GM23338 (cell line): Measurements from ENCODE around the gene MFAP4. TPM values are rescaled to one million over a fixed set of nuclear protein-coding genes. Genes with fewer than 3 reads are reported as not detected.

ENCODE experiments used
- ATAC-seq: fragments of 200-7000 bp; cut with Tn5 transposase; 3 replicates; pipeline ENCODE4 v1.9.1; 2020
- DNase-seq: peaks from one replicate; pipeline ENCODE4 v3.0.0-alpha.2; 2015; ENCODE audit warnings: low spot score
- H2AFZ ChIP-seq: fragments of 200-600 bp; sonication (generic); 2 replicates; pipeline ENCODE4 v1.8.0; 2016; ENCODE audit warnings: antibody characterized with exemption, mild to moderate bottlenecking, moderate library complexity
- H3F3A ChIP-seq: fragments of 200-600 bp; sonication (generic); replicated peaks from 2 replicates; pipeline ENCODE4 v1.8.0; 2017; ENCODE audit warnings: antibody characterized with exemption, mixed run types, low read depth
- H3K27ac ChIP-seq: fragments of 200-600 bp; sonication (generic); 2 replicates; pipeline ENCODE4 v1.6.1; 2016; ENCODE audit warnings: low read depth
- H3K27me3 ChIP-seq: fragments of 200-600 bp; sonication (generic); 2 replicates; pipeline ENCODE4 v1.8.0; 2016; ENCODE audit warnings: mild to moderate bottlenecking, mixed run types, moderate library complexity; ENCODE audit not compliant: insufficient read depth
- H3K36me3 ChIP-seq: fragments of 200-600 bp; sonication (generic); 2 replicates; pipeline ENCODE4 v1.8.0; 2016; ENCODE audit warnings: mild to moderate bottlenecking; ENCODE audit not compliant: insufficient read depth
- H3K4me1 ChIP-seq: fragments of 200-600 bp; sonication (generic); 2 replicates; pipeline ENCODE4 v1.8.0; 2016; ENCODE audit warnings: mild to moderate bottlenecking, moderate library complexity; ENCODE audit not compliant: insufficient read depth
- H3K4me2 ChIP-seq: fragments of 200-600 bp; sonication (generic); 2 replicates; pipeline ENCODE4 v1.7.1; 2017; ENCODE audit warnings: mixed run types
- H3K4me3 ChIP-seq: fragments of 200-600 bp; sonication (generic); 2 replicates; pipeline ENCODE4 v1.6.1; 2016; ENCODE audit warnings: mixed run types
- H3K79me2 ChIP-seq: fragments of 200-600 bp; sonication (generic); replicated peaks from 2 replicates; pipeline ENCODE4 v1.8.0; 2017; ENCODE audit warnings: mild to moderate bottlenecking; ENCODE audit not compliant: insufficient read depth
- H3K9me2 ChIP-seq: fragments of 200-600 bp; sonication (generic); 2 replicates; pipeline ENCODE4 v1.8.0; 2017; ENCODE audit not compliant: insufficient read depth
- H4K20me1 ChIP-seq: fragments of 200-600 bp; sonication (generic); replicated peaks from 2 replicates; pipeline ENCODE4 v1.8.0; 2017; ENCODE audit warnings: mild to moderate bottlenecking; ENCODE audit not compliant: insufficient read depth
- H3K27ac Mint-ChIP-seq: 2 replicates; pipeline ENCODE4 v1.8.0; 2020; ENCODE audit warnings: inconsistent platforms, mild to moderate bottlenecking, moderate library complexity, mixed read lengths
- H3K27me3 Mint-ChIP-seq: 3 replicates; pipeline ENCODE4 v1.8.0; 2022; ENCODE audit warnings: low read depth, mild to moderate bottlenecking, moderate library complexity, mixed read lengths, inconsistent platforms; ENCODE audit not compliant: insufficient read depth, poor library complexity
- H3K36me3 Mint-ChIP-seq: 3 replicates; pipeline ENCODE4 v1.8.0; 2021; ENCODE audit warnings: low read depth, mild to moderate bottlenecking, inconsistent platforms, moderate library complexity, mixed read lengths
- H3K4me1 Mint-ChIP-seq: 3 replicates; pipeline ENCODE4 v1.8.0; 2020; ENCODE audit warnings: mild to moderate bottlenecking, inconsistent platforms, mixed read lengths
- H3K4me3 Mint-ChIP-seq: 3 replicates; pipeline ENCODE4 v1.8.0; 2021; ENCODE audit warnings: moderate library complexity, mild to moderate bottlenecking, inconsistent platforms, mixed read lengths
- H3K9me3 Mint-ChIP-seq: 3 replicates; pipeline ENCODE4 v1.8.0; 2020; ENCODE audit warnings: moderate library complexity, mild to moderate bottlenecking, inconsistent platforms, mixed read lengths
- CREB1 ChIP-seq: fragments of 250-450 bp; sonication (Bioruptor Pico); IDR thresholded peaks from 2 replicates; pipeline ENCODE4 v1.5.0; 2020; ENCODE audit warnings: low read depth, mild to moderate bottlenecking, moderate library complexity
- EZH2 ChIP-seq: fragments of 200-600 bp; sonication (generic); IDR thresholded peaks from one replicate; pipeline ENCODE4 v1.8.0; 2017; ENCODE audit warnings: antibody characterized with exemption, mild to moderate bottlenecking, low read depth; ENCODE audit not compliant: unreplicated experiment
- EZH2phosphoT487 ChIP-seq: fragments of 200-600 bp; sonication (generic); IDR thresholded peaks from one replicate; pipeline ENCODE4 v1.8.1; 2018; ENCODE audit warnings: antibody characterized with exemption; ENCODE audit not compliant: unreplicated experiment
- JUNB ChIP-seq: IDR thresholded peaks from one replicate; pipeline ENCODE4 v1.6.1; 2016; ENCODE audit warnings: antibody characterized with exemption; ENCODE audit not compliant: unreplicated experiment
- NANOG ChIP-seq: IDR thresholded peaks from 2 replicates; pipeline ENCODE4 v1.6.1; 2016; ENCODE audit warnings: antibody characterized with exemption, borderline replicate concordance
- POLR2AphosphoS5 ChIP-seq: IDR thresholded peaks from 2 replicates; pipeline ENCODE4 v1.6.1; 2016; ENCODE audit warnings: antibody characterized with exemption, low read depth
- STAT1 ChIP-seq: IDR thresholded peaks from one replicate; pipeline ENCODE4 v1.6.1; 2016; ENCODE audit warnings: antibody characterized with exemption; ENCODE audit not compliant: unreplicated experiment
- ZNF114 ChIP-seq: fragments of 250-450 bp; sonication (Bioruptor Pico); IDR thresholded peaks from 2 replicates; pipeline ENCODE4 v1.5.0; 2020; ENCODE audit warnings: mild to moderate bottlenecking, moderate library complexity
- ZNF331 ChIP-seq: fragments of 250-450 bp; sonication (Bioruptor Pico); IDR thresholded peaks from 2 replicates; pipeline ENCODE4 v1.5.0; 2020; ENCODE audit warnings: low read depth, mild to moderate bottlenecking, moderate library complexity
- polyA plus RNA-seq: library from polyadenylated mRNA; unstranded; fragments of >200 nt; fragmentation: Nextera tagmentation; extraction: Ambion mirVana; gene quantifications from 2 replicates; pipeline ENCODE4 v1.2.1, GENCODE V29; 2016
- total RNA-seq: library from RNA; depleted of rRNA; stranded (reverse); fragments of >200 nt; shearing (Covaris generic); gene quantifications from 2 replicates; pipeline ENCODE4 v1.2.3, GENCODE V29; 2014
- TF ChIP-seq, protein P1 (sequence below), 2 experiments: fragments of 200-600 bp in 1 of 2; sonication (generic) in 1 of 2; conservative IDR thresholded peaks; 2 replicates each; pipeline versions ENCODE4 v1.5.1 to v1.6.1; 2016 to 2017; ENCODE audit warnings: antibody characterized with exemption in 2 of 2, low read depth in 2 of 2, mild to moderate bottlenecking in 2 of 2, moderate library complexity in 1 of 2
- TF ChIP-seq, protein P2 (sequence below): IDR thresholded peaks from 2 replicates; pipeline ENCODE4 v1.6.1; 2016; ENCODE audit warnings: antibody characterized with exemption
- TF ChIP-seq, protein P3 (sequence below): fragments of 250-450 bp; sonication (Bioruptor Pico); IDR thresholded peaks from 2 replicates; pipeline ENCODE4 v1.5.0; 2020; ENCODE audit warnings: mild to moderate bottlenecking, moderate library complexity
- TF ChIP-seq, protein P4 (sequence below): IDR thresholded peaks from one replicate; pipeline ENCODE4 v1.6.1; 2018; ENCODE audit warnings: antibody characterized with exemption; ENCODE audit not compliant: unreplicated experiment

MFAP4 gene
- total and polyA plus RNA-seq, 2 experiments from 2014 or later, result 7.7 to 9.7 TPM

DNA sequence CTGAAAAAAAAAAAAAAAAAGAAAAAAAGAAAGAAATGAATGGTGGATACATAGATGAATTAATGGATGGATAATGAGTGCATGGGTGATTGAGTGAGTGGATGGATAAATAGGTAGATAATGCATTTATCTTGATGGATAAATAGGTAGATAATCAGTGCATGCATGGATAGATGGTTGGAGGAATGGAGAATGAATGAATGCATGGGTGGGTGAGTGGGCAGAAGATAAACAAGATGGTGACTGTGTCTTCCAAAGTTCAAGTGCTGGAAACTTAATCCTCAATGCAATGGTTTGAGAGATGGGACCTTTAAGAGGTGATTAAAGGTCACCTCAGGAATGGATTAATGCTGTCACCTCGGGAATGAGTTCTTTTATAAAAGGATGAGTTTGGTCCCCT, 17.3 kb upstream of the MFAP4 start:
- Mint-ChIP-seq H3K9me3 (no peaks in the 10 kb centered on the region), H3K4me3 (no peak overlapping the region), H3K4me1 (no peaks in the 10 kb centered on the region), H3K27ac (no peak overlapping the region), H3K27me3 (peaks cover 10% of the 10 kb centered on the region), H3K36me3 (no peaks in the 10 kb centered on the region)
- H3F3A ChIP-seq, result no peaks in the 10 kb centered on the region
- H3K36me3 ChIP-seq, result no peaks in the 10 kb centered on the region
- 0 out of 2 replicates have a peak, but pooled peaks cover 8% of the 10 kb centered on the region for H3K9me2 ChIP-seq
- H4K20me1 ChIP-seq, result no peaks in the 10 kb centered on the region
- H3K4me2 ChIP-seq, result no peak overlapping the region
- H3K4me1 ChIP-seq, result no peaks in the 10 kb centered on the region
- no peaks in the 10 kb centered on the region for H3K79me2 ChIP-seq
- no peak overlapping the region for H2AFZ ChIP-seq
- ATAC-seq, result no peak
- H3K27ac ChIP-seq, result no peak overlapping the region
- H3K4me3 ChIP-seq, result no peak overlapping the region
- no peak for DNase-seq
- TF ChIP-seq, protein P1, sequence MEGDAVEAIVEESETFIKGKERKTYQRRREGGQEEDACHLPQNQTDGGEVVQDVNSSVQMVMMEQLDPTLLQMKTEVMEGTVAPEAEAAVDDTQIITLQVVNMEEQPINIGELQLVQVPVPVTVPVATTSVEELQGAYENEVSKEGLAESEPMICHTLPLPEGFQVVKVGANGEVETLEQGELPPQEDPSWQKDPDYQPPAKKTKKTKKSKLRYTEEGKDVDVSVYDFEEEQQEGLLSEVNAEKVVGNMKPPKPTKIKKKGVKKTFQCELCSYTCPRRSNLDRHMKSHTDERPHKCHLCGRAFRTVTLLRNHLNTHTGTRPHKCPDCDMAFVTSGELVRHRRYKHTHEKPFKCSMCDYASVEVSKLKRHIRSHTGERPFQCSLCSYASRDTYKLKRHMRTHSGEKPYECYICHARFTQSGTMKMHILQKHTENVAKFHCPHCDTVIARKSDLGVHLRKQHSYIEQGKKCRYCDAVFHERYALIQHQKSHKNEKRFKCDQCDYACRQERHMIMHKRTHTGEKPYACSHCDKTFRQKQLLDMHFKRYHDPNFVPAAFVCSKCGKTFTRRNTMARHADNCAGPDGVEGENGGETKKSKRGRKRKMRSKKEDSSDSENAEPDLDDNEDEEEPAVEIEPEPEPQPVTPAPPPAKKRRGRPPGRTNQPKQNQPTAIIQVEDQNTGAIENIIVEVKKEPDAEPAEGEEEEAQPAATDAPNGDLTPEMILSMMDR (conservative IDR thresholded peaks at IDR 0.05; ENCODE audit: low read depth in 2 of 2), result no peak
- TF ChIP-seq, protein P2, sequence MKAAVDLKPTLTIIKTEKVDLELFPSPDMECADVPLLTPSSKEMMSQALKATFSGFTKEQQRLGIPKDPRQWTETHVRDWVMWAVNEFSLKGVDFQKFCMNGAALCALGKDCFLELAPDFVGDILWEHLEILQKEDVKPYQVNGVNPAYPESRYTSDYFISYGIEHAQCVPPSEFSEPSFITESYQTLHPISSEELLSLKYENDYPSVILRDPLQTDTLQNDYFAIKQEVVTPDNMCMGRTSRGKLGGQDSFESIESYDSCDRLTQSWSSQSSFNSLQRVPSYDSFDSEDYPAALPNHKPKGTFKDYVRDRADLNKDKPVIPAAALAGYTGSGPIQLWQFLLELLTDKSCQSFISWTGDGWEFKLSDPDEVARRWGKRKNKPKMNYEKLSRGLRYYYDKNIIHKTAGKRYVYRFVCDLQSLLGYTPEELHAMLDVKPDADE, result no peak
- TF ChIP-seq POLR2AphosphoS5, result no peak
- TF ChIP-seq, protein P3, sequence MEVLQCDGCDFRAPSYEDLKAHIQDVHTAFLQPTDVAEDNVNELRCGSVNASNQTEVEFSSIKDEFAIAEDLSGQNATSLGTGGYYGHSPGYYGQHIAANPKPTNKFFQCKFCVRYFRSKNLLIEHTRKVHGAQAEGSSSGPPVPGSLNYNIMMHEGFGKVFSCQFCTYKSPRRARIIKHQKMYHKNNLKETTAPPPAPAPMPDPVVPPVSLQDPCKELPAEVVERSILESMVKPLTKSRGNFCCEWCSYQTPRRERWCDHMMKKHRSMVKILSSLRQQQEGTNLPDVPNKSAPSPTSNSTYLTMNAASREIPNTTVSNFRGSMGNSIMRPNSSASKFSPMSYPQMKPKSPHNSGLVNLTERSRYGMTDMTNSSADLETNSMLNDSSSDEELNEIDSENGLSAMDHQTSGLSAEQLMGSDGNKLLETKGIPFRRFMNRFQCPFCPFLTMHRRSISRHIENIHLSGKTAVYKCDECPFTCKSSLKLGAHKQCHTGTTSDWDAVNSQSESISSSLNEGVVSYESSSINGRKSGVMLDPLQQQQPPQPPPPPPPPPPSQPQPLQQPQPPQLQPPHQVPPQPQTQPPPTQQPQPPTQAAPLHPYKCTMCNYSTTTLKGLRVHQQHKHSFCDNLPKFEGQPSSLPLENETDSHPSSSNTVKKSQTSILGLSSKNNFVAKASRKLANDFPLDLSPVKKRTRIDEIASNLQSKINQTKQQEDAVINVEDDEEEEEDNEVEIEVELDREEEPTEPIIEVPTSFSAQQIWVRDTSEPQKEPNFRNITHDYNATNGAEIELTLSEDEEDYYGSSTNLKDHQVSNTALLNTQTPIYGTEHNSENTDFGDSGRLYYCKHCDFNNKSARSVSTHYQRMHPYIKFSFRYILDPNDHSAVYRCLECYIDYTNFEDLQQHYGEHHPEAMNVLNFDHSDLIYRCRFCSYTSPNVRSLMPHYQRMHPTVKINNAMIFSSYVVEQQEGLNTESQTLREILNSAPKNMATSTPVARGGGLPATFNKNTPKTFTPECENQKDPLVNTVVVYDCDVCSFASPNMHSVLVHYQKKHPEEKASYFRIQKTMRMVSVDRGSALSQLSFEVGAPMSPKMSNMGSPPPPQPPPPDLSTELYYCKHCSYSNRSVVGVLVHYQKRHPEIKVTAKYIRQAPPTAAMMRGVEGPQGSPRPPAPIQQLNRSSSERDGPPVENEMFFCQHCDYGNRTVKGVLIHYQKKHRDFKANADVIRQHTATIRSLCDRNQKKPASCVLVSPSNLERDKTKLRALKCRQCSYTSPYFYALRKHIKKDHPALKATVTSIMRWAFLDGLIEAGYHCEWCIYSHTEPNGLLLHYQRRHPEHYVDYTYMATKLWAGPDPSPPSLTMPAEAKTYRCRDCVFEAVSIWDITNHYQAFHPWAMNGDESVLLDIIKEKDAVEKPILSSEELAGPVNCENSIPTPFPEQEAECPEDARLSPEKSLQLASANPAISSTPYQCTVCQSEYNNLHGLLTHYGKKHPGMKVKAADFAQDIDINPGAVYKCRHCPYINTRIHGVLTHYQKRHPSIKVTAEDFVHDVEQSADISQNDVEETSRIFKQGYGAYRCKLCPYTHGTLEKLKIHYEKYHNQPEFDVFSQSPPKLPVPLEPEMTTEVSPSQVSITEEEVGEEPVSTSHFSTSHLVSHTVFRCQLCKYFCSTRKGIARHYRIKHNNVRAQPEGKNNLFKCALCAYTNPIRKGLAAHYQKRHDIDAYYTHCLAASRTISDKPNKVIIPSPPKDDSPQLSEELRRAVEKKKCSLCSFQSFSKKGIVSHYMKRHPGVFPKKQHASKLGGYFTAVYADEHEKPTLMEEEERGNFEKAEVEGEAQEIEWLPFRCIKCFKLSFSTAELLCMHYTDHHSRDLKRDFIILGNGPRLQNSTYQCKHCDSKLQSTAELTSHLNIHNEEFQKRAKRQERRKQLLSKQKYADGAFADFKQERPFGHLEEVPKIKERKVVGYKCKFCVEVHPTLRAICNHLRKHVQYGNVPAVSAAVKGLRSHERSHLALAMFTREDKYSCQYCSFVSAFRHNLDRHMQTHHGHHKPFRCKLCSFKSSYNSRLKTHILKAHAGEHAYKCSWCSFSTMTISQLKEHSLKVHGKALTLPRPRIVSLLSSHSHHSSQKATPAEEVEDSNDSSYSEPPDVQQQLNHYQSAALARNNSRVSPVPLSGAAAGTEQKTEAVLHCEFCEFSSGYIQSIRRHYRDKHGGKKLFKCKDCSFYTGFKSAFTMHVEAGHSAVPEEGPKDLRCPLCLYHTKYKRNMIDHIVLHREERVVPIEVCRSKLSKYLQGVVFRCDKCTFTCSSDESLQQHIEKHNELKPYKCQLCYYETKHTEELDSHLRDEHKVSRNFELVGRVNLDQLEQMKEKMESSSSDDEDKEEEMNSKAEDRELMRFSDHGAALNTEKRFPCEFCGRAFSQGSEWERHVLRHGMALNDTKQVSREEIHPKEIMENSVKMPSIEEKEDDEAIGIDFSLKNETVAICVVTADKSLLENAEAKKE (CRISPR knock-in tag), result no peak
- TF ChIP-seq JUNB, result no peak
- no peak for TF ChIP-seq ZNF114
- no peak for TF ChIP-seq CREB1
- TF ChIP-seq ZNF331, result no peak
- no peak for TF ChIP-seq EZH2
- no peak for TF ChIP-seq EZH2phosphoT487
- no peak for TF ChIP-seq NANOG
- TF ChIP-seq, protein P4, sequence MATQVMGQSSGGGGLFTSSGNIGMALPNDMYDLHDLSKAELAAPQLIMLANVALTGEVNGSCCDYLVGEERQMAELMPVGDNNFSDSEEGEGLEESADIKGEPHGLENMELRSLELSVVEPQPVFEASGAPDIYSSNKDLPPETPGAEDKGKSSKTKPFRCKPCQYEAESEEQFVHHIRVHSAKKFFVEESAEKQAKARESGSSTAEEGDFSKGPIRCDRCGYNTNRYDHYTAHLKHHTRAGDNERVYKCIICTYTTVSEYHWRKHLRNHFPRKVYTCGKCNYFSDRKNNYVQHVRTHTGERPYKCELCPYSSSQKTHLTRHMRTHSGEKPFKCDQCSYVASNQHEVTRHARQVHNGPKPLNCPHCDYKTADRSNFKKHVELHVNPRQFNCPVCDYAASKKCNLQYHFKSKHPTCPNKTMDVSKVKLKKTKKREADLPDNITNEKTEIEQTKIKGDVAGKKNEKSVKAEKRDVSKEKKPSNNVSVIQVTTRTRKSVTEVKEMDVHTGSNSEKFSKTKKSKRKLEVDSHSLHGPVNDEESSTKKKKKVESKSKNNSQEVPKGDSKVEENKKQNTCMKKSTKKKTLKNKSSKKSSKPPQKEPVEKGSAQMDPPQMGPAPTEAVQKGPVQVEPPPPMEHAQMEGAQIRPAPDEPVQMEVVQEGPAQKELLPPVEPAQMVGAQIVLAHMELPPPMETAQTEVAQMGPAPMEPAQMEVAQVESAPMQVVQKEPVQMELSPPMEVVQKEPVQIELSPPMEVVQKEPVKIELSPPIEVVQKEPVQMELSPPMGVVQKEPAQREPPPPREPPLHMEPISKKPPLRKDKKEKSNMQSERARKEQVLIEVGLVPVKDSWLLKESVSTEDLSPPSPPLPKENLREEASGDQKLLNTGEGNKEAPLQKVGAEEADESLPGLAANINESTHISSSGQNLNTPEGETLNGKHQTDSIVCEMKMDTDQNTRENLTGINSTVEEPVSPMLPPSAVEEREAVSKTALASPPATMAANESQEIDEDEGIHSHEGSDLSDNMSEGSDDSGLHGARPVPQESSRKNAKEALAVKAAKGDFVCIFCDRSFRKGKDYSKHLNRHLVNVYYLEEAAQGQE, result no peak
- no peak for TF ChIP-seq STAT1
- no peaks in the 10 kb centered on the region for H3K27me3 ChIP-seq
